ENCODE measurements around the gene RAET1G. TPM values are rescaled to one million over a fixed set of nuclear protein-coding genes. Genes with fewer than 3 reads are reported as not detected.

The RAET1G gene
- total and polyA plus RNA-seq, 2 donors (not counting 1 experiment from before 2014, with no cell fraction given), result not detected

DNA sequence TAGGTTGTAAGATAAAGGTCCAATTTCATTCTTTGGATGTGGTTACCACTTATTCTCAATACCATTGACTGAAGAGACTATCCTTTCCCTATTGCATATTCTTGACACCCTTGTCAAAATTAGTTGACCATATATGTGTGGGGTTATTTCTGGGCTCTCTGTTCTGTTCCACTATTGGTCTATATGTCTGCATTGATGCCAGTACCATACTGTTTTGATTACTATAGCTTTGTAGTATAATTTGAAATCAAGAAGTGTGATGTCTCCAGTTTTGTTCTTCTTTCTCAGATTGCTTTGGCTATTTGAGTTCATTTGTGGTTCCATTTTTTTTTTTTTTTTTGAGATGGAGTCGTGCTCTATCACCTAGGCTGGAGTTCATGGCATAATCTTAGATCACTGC is 50.7 kb downstream of the RAET1G start:
- no peaks in the 10 kb centered on the region for H3K4me1 ChIP-seq (ENCODE audit: control insufficient read depth in 2 of 2, insufficient read depth in 2 of 2, low read length in 2 of 2)
- no peak overlapping the region for H3K9ac ChIP-seq (ENCODE audit: low read length)
- Mint-ChIP-seq H3K27ac (no peak overlapping the region), H3K4me1 (no peaks in the 10 kb centered on the region), H3K27me3 (peaks cover 45% of the 10 kb centered on the region), H3K9me3 (ENCODE audit: insufficient read depth) (no peaks in the 10 kb centered on the region), H3K4me3 (no peak overlapping the region)
- H3K79me2 ChIP-seq (ENCODE audit: control insufficient read depth, insufficient read depth, low read length), result no peaks in the 10 kb centered on the region
- no peak overlapping the region for H2AFZ ChIP-seq (ENCODE audit: insufficient read depth, low read depth, low read length, poor library complexity, severe bottlenecking)
- TF ChIP-seq EZH2 (IDR thresholded peaks at IDR 0.05; ENCODE audit: borderline replicate concordance, insufficient read depth, low read depth, low read length, poor library complexity, severe bottlenecking), result no peak
- TF ChIP-seq, protein P1, sequence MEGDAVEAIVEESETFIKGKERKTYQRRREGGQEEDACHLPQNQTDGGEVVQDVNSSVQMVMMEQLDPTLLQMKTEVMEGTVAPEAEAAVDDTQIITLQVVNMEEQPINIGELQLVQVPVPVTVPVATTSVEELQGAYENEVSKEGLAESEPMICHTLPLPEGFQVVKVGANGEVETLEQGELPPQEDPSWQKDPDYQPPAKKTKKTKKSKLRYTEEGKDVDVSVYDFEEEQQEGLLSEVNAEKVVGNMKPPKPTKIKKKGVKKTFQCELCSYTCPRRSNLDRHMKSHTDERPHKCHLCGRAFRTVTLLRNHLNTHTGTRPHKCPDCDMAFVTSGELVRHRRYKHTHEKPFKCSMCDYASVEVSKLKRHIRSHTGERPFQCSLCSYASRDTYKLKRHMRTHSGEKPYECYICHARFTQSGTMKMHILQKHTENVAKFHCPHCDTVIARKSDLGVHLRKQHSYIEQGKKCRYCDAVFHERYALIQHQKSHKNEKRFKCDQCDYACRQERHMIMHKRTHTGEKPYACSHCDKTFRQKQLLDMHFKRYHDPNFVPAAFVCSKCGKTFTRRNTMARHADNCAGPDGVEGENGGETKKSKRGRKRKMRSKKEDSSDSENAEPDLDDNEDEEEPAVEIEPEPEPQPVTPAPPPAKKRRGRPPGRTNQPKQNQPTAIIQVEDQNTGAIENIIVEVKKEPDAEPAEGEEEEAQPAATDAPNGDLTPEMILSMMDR (IDR thresholded peaks at IDR 0.05), result no peak
- ATAC-seq (ENCODE audit: low read depth) (no peak), DNase-seq (no peak)
- intact Hi-C loops (cut with micrococcal nuclease), result no loop called here
- peaks cover 0 to 10% (median 9%) of the 10 kb centered on the region in 4 experiments for H3K27me3 ChIP-seq (replicated peaks in 1 of 4; ENCODE audit: control extremely low read depth in 1 of 4, control insufficient read depth in 3 of 4, insufficient read depth in 4 of 4, low read length in 3 of 4)
- POLR2A ChIA-PET, result no interaction called here
- H4K20me1 ChIP-seq (ENCODE audit: control insufficient read depth, insufficient read depth, low read length, poor library complexity, severe bottlenecking), result no peaks in the 10 kb centered on the region
- no peaks in the 10 kb centered on the region for H3K36me3 ChIP-seq (replicated peaks in 1 of 2; ENCODE audit: control extremely low read depth in 1 of 2, control insufficient read depth in 1 of 2, extremely low read depth in 1 of 2, insufficient read depth in 2 of 2, low read length in 1 of 2)
- no peak overlapping the region for H3K4me3 ChIP-seq (ENCODE audit: control extremely low read depth in 1 of 5, extremely low read depth in 1 of 5, insufficient read depth in 1 of 5, low read depth in 2 of 5, low read length in 4 of 5)
- no peak overlapping the region for H3K27ac ChIP-seq (ENCODE audit: low read length in 2 of 2)
- H3K9me3 ChIP-seq (ENCODE audit: control extremely low read depth in 1 of 3, control insufficient read depth in 2 of 3, insufficient read depth in 1 of 3, low read length in 2 of 3), result peaks cover 0 to 5% (median 4%) of the 10 kb centered on the region in 3 donors
- CTCF ChIA-PET, result no interaction called here
- WGBS (ENCODE audit: insufficient coverage), result no CpG with 5 or more reads among the region's 1 CpG
- H3K4me2 ChIP-seq (replicated peaks; ENCODE audit: low read depth, low read length, poor library complexity, severe bottlenecking), result no peak overlapping the region

DNA sequence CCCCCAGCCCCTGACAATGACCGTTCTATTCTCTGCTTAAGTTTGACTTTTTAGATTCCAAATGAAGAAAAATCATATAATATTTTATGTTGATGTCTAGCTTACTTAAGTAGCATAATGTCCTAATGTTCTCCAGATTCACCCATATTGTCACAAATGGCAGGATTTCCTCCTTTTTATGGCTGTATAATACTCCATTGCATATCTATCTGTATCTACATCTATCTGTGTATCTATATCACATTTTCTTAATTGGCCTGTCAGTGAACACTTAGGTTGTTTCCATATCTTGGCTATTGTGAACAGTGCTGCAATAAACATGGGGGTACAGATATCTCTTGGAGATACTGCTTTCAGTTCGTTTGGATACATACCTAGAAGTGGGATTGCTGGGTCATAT is 51.7 kb downstream of the RAET1G start:
- ChIA-PET POLR2A (no interaction called here), CTCF (no interaction called here)
- ATAC-seq (ENCODE audit: low read depth), result no peak
- no peaks in the 10 kb centered on the region for H4K20me1 ChIP-seq (ENCODE audit: control insufficient read depth, insufficient read depth, low read length, poor library complexity, severe bottlenecking)
- no peaks in the 10 kb centered on the region for H3K36me3 ChIP-seq (replicated peaks in 1 of 2; ENCODE audit: control extremely low read depth in 1 of 2, control insufficient read depth in 1 of 2, extremely low read depth in 1 of 2, insufficient read depth in 2 of 2, low read length in 1 of 2)
- no peak overlapping the region for H3K27ac ChIP-seq (ENCODE audit: low read length in 2 of 2)
- no peak for TF ChIP-seq EZH2 (IDR thresholded peaks at IDR 0.05; ENCODE audit: borderline replicate concordance, insufficient read depth, low read depth, low read length, poor library complexity, severe bottlenecking)
- TF ChIP-seq, protein P1 (IDR thresholded peaks at IDR 0.05), result no peak
- H3K9ac ChIP-seq (ENCODE audit: low read length), result no peak overlapping the region
- H3K27ac Mint-ChIP-seq, result no peak overlapping the region
- intact Hi-C loops (cut with micrococcal nuclease), result no loop called here
- H3K79me2 ChIP-seq (ENCODE audit: control insufficient read depth, insufficient read depth, low read length), result no peaks in the 10 kb centered on the region
- H3K4me1 ChIP-seq (ENCODE audit: control insufficient read depth in 2 of 2, insufficient read depth in 2 of 2, low read length in 2 of 2), result no peaks in the 10 kb centered on the region
- H3K9me3 Mint-ChIP-seq (ENCODE audit: insufficient read depth), result no peaks in the 10 kb centered on the region
- H3K4me1 Mint-ChIP-seq, result no peaks in the 10 kb centered on the region
- H3K9me3 ChIP-seq (ENCODE audit: control extremely low read depth in 1 of 3, control insufficient read depth in 2 of 3, insufficient read depth in 1 of 3, low read length in 2 of 3), result peaks cover 0 to 5% (median 0%) of the 10 kb centered on the region in 3 donors
- no peak overlapping the region for H3K4me3 Mint-ChIP-seq
- no peak overlapping the region for H3K4me2 ChIP-seq (replicated peaks; ENCODE audit: low read depth, low read length, poor library complexity, severe bottlenecking)
- no CpG with 5 or more reads among the region's 2 CpGs for WGBS (ENCODE audit: insufficient coverage)
- peaks cover 0 to 7% (median 5%) of the 10 kb centered on the region in 4 experiments for H3K27me3 ChIP-seq (replicated peaks in 1 of 4; ENCODE audit: control extremely low read depth in 1 of 4, control insufficient read depth in 3 of 4, insufficient read depth in 4 of 4, low read length in 3 of 4)
- H2AFZ ChIP-seq (ENCODE audit: insufficient read depth, low read depth, low read length, poor library complexity, severe bottlenecking), result no peak overlapping the region
- peaks cover 37% of the 10 kb centered on the region for H3K27me3 Mint-ChIP-seq
- DNase-seq, result no peak
- H3K4me3 ChIP-seq (ENCODE audit: control extremely low read depth in 1 of 5, extremely low read depth in 1 of 5, insufficient read depth in 1 of 5, low read depth in 2 of 5, low read length in 4 of 5), result no peak overlapping the region

All from B cell (primary cell).